HFFc6 (cell line): Measurements from ENCODE around the gene ANKRD13D. TPM values are rescaled to one million over a fixed set of nuclear protein-coding genes. Genes with fewer than 3 reads are reported as not detected.
A peak's percentile ranks its signal among the peaks of the same experiment; 100 is the strongest.

Experiments used
- DNase-seq: peaks from one replicate; pipeline ENCODE4 v3.0.0-alpha.2; 2018
- H3K27ac Mint-ChIP-seq: 2 replicates; pipeline ENCODE4 v1.8.0; 2020; ENCODE audit warnings: mild to moderate bottlenecking, mixed read lengths
- H3K27me3 Mint-ChIP-seq: 2 replicates; pipeline ENCODE4 v1.8.0; 2021; ENCODE audit warnings: mild to moderate bottlenecking, moderate library complexity, mixed read lengths; ENCODE audit not compliant: insufficient read depth
- H3K36me3 Mint-ChIP-seq: 2 replicates; pipeline ENCODE4 v1.8.0; 2021; ENCODE audit warnings: low read depth, mixed read lengths
- H3K4me1 Mint-ChIP-seq: 2 replicates; pipeline ENCODE4 v1.8.0; 2020; ENCODE audit warnings: low read depth, mixed read lengths
- H3K4me3 Mint-ChIP-seq: 2 replicates; pipeline ENCODE4 v1.8.0; 2020; ENCODE audit warnings: mild to moderate bottlenecking, moderate library complexity, mixed read lengths
- H3K9me3 Mint-ChIP-seq: 2 replicates; pipeline ENCODE4 v1.8.0; 2020; ENCODE audit warnings: mild to moderate bottlenecking, mixed read lengths
- CTCF ChIP-seq: fragments of 200-600 bp; sonication (generic); IDR thresholded peaks from 2 replicates; pipeline ENCODE4 v1.5.0; 2021; ENCODE audit warnings: antibody characterized with exemption, mild to moderate bottlenecking
- total RNA-seq, 6 experiments: library from RNA; stranded (reverse); fragmentation: NEBNext Ultra II Directional; extraction: Animal tissue kit (Norgen Biotek cat#: 25700); gene quantifications; 2 replicates in 1 of 6; 3 replicates in 5 of 6; pipeline ENCODE4 v1.2.3, GENCODE V29; 2021

The ANKRD13D gene
- total RNA-seq, 6 experiments from 2014 or later = 24.7 to 34.6 (median 26.4) TPM

DNA sequence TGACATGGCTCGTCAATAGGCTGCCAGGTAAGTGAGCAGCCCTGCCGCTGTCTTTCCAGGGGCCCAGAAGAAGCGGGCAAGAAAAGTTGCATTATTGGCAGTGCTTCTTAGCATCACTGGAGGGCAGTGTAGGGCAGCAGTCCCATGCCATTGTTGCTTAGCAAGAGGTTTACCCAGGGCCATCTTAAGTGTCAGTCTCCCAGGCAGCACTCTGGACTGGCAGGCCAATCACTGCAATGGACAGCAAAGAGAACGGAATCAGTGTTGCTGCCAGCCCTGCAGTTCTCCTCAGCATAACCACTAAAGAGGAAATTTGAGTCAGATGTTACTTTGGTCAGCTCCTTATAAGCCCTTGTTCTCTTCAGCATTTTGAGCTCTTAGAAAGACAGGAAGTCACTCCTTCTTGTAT lies 36.3 kb upstream of the ANKRD13D start:
- DNase-seq = peak; percentile 41
- H3K9me3 Mint-ChIP-seq = no peaks in the 10 kb centered on the region
- TF ChIP-seq CTCF = peak; percentile 60
- H3K4me3 Mint-ChIP-seq = no peak overlapping the region
- H3K27ac Mint-ChIP-seq = peak overlapping the region; percentile 5; the same call in 1 of the 2 replicates
- peaks cover 53% of the 10 kb centered on the region for H3K36me3 Mint-ChIP-seq
- peaks cover 18% of the 10 kb centered on the region for H3K4me1 Mint-ChIP-seq
- peaks cover 1% of the 10 kb centered on the region for H3K27me3 Mint-ChIP-seq

GRCh38 chr11:67253872-67254624 lies 35.1 kb upstream of the ANKRD13D start:
- Mint-ChIP-seq H3K4me3 (no peak overlapping the region; the same call in 1 of the 2 replicates), H3K9me3 (no peaks in the 10 kb centered on the region), H3K27ac (peak overlapping the region; percentile 5), H3K4me1 (peaks cover 6% of the 10 kb centered on the region), H3K36me3 (peaks cover 43% of the 10 kb centered on the region), H3K27me3 (peaks cover 1% of the 10 kb centered on the region)
- no peak for DNase-seq
- no peak for TF ChIP-seq CTCF

- Mint-ChIP-seq H3K36me3 (peaks cover 36% of the 10 kb centered on the region), H3K4me3 (no peak overlapping the region), H3K9me3 (no peaks in the 10 kb centered on the region), H3K27me3 (peaks cover 1% of the 10 kb centered on the region), H3K4me1 (no peaks in the 10 kb centered on the region), H3K27ac (peak overlapping the region; percentile 29; the same call in 1 of the 2 replicates)
- TF ChIP-seq CTCF = no peak
- no peak for DNase-seq
These were observed 34.3 kb upstream of the ANKRD13D start for GRCh38 chr11:67254798-67255197.

DNA sequence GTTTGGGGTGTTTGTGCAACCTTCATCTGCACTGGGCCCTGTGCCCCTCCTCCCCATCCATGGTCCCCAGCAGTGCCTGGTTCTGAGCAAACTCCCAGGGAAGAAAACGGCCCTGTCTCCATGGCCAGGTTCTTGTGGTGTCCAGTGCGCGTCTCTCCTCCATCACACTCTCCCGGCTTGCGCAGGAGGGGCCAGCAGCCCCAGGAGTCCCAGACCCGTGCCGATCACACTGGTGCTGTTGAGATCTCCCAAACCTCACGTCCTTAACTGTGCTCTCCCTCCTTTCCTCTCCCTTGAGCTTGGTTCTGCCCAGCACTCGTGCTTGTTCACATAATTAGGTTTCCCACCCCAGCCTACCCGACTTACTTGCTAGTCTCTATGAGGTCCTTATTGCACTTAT lies 33.8 kb upstream of the ANKRD13D start:
- Mint-ChIP-seq H3K27me3 (no peaks in the 10 kb centered on the region; the same call in none of the 2 replicates), H3K4me1 (peaks cover under 1% of the 10 kb centered on the region), H3K4me3 (no peak overlapping the region), H3K27ac (peak overlapping the region; percentile 20; the same call in 1 of the 2 replicates), H3K9me3 (no peaks in the 10 kb centered on the region; the same call in 1 of the 2 replicates), H3K36me3 (peaks cover 34% of the 10 kb centered on the region)
- no peak for DNase-seq
- no peak for TF ChIP-seq CTCF

- no peak for TF ChIP-seq CTCF
- H3K4me3 Mint-ChIP-seq = no peak overlapping the region
- H3K4me1 Mint-ChIP-seq = peaks cover 6% of the 10 kb centered on the region
- DNase-seq = no peak
- peak overlapping the region; percentile 20; the same call in 1 of the 2 replicates for H3K27ac Mint-ChIP-seq
- H3K36me3 Mint-ChIP-seq = peaks cover 34% of the 10 kb centered on the region
- peaks cover 4% of the 10 kb centered on the region; the same call in 1 of the 2 replicates for H3K9me3 Mint-ChIP-seq
- no peaks in the 10 kb centered on the region; the same call in none of the 2 replicates for H3K27me3 Mint-ChIP-seq
These were observed 33.2 kb upstream of the ANKRD13D start for GRCh38 chr11:67255864-67256263.
